K562 (cell line): ENCODE data around the gene SATB2. TPM values are rescaled to one million over a fixed set of nuclear protein-coding genes. Genes with fewer than 3 reads are reported as not detected.
A peak's percentile ranks its signal among the peaks of the same experiment; 100 is the strongest.

Experiments
- CHCHD3 ChIP-seq: fragments of 250-450 bp; sonication (Bioruptor Pico); IDR thresholded peaks from 2 replicates; pipeline ENCODE4 v2.1.2; 2022; ENCODE audit warnings: mild to moderate bottlenecking
- CREBBP ChIP-seq: IDR thresholded peaks from one replicate; pipeline ENCODE4 v1.6.1; 2012; ENCODE audit warnings: low read depth, mild to moderate bottlenecking, control low read depth, inconsistent platforms, low read length
- FIP1L1 ChIP-seq: fragments of 200-400 bp; formaldehyde crosslinking; IDR thresholded peaks from 2 replicates; pipeline ENCODE4 v1.6.1; 2018; ENCODE audit warnings: mild to moderate bottlenecking, low read depth, low read length; ENCODE audit not compliant: poor library complexity, severe bottlenecking
- HIVEP1 ChIP-seq: fragments of 250-450 bp; sonication (Bioruptor Pico); IDR thresholded peaks from 2 replicates; pipeline ENCODE4 v1.4.0; 2020; ENCODE audit warnings: mild to moderate bottlenecking
- KAT8 ChIP-seq: fragments of 450-650 bp; IDR thresholded peaks from 2 replicates; pipeline ENCODE4 v1.6.1; 2016; ENCODE audit warnings: low read depth, mild to moderate bottlenecking
- TCF7 ChIP-seq: sonication (generic); IDR thresholded peaks from 2 replicates; pipeline ENCODE4 v1.6.1; 2016; ENCODE audit warnings: antibody characterized with exemption, borderline replicate concordance
- ZNF239 ChIP-seq: fragments of 250-450 bp; sonication (Bioruptor Pico); IDR thresholded peaks from 2 replicates; pipeline ENCODE4 v1.4.0; 2020; ENCODE audit warnings: mild to moderate bottlenecking
- ZNF436 ChIP-seq: fragments of 250-450, 450-650 bp; sonication (Bioruptor Pico); formaldehyde crosslinking; IDR thresholded peaks from 2 replicates; pipeline ENCODE4 v1.7.0; 2020; ENCODE audit warnings: mild to moderate bottlenecking
- polyA plus RNA-seq, 8 experiments: library from polyadenylated mRNA; depleted of rRNA in 4 of 8; stranded (reverse) in 5 of 8; unstranded in 3 of 8; fragments of >200 nt; fragmentation: Nextera tagmentation in 2 of 8; fragmentation: Illumina TruSeq in 1 of 8; extraction: Ambion mirVana in 2 of 8; extraction: Trizol in 1 of 8; gene quantifications; 2 replicates each; pipeline versions ENCODE4 v1.2.1 to v1.2.3, GENCODE V29; 2011 to 2014; ENCODE audit warnings: inconsistent platforms in 1 of 8, missing spikeins in 1 of 8
- total RNA-seq, 7 experiments: library from RNA; depleted of rRNA in 6 of 7; stranded (reverse); fragments of >200 nt in 6 of 7; fragmentation: Illumina TruSeq in 2 of 7; extraction: Trizol in 2 of 7; gene quantifications; 2 replicates each; pipeline versions ENCODE4 v1.2.1 to v1.2.3, GENCODE V29; 2011 to 2021; ENCODE audit warnings: low replicate concordance in 1 of 7
- TF ChIP-seq, protein P1 (sequence below): fragments of 250-450 bp; sonication (Bioruptor Pico); IDR thresholded peaks from 2 replicates; pipeline ENCODE4 v1.8.0; 2021; ENCODE audit warnings: moderate library complexity, mild to moderate bottlenecking, inconsistent platforms
- TF ChIP-seq, protein P2 (sequence below): sonication (generic); formaldehyde crosslinking; IDR thresholded peaks from 2 replicates; pipeline ENCODE4 v1.8.1; 2022; ENCODE audit warnings: missing genetic modification reagents
- TF ChIP-seq, protein P3 (sequence below): conservative IDR thresholded peaks from 2 replicates; pipeline ENCODE4 v1.6.1; 2011; ENCODE audit warnings: low read depth, mild to moderate bottlenecking, low read length; ENCODE audit not compliant: control insufficient read depth
- TF ChIP-seq, protein P4 (sequence below), 2 experiments: fragments of 450-650 bp; formaldehyde crosslinking in 1 of 2; IDR thresholded peaks; 2 replicates each; pipeline versions ENCODE4 v1.4.0 to v1.6.1; 2014 to 2020; ENCODE audit warnings: mild to moderate bottlenecking in 2 of 2, borderline replicate concordance in 1 of 2, low read depth in 1 of 2

Gene SATB2
- total and polyA plus RNA-seq, 9 of the 15 experiments (the other 6 are each of a cell fraction or from before 2014, with no cell fraction given): 4.5 to 34.0 (median 15.1) TPM

DNA sequence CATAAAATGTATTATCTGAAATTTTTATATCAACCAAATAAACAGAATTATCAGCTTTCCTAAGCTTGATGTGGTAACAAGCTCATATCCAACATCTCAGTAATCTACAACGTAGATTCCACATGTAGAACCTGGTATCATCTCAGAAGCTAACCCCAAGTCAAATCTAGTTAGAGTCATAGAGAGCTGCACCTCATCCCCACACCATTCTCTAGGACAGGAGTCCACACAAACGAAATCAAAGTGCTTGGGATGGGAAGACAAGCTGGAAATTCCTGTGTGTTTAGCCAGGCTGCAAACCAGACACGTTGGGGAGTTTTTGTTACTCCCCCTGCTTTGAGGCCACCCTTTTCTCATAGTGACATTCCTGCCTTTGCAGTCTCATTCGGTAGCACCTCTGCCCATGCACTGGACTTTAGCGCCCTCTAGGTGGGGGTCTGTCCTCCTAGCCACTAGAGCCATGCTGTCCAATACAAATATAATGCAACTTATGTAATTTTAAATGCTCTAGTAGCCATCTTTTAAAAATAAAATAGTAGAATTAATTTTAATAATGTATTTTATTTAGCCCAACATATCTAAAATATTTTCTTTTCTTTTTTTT, 28.1 kb upstream of the SATB2 start (continued):
- TF ChIP-seq, protein P1, sequence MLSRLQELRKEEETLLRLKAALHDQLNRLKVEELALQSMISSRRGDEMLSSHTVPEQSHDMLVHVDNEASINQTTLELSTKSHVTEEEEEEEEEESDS: no peak
- TF ChIP-seq ZNF436 (CRISPR knock-in tag) (no peak), HIVEP1 (no peak), TCF7 (no peak), ZNF239 (CRISPR knock-in tag) (no peak), CREBBP (no peak), KAT8 (no peak), FIP1L1 (no peak), CHCHD3 (CRISPR knock-in tag) (no peak)
- TF ChIP-seq, protein P2, sequence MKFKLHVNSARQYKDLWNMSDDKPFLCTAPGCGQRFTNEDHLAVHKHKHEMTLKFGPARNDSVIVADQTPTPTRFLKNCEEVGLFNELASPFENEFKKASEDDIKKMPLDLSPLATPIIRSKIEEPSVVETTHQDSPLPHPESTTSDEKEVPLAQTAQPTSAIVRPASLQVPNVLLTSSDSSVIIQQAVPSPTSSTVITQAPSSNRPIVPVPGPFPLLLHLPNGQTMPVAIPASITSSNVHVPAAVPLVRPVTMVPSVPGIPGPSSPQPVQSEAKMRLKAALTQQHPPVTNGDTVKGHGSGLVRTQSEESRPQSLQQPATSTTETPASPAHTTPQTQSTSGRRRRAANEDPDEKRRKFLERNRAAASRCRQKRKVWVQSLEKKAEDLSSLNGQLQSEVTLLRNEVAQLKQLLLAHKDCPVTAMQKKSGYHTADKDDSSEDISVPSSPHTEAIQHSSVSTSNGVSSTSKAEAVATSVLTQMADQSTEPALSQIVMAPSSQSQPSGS (CRISPR knock-in tag): no peak
- TF ChIP-seq, protein P3, sequence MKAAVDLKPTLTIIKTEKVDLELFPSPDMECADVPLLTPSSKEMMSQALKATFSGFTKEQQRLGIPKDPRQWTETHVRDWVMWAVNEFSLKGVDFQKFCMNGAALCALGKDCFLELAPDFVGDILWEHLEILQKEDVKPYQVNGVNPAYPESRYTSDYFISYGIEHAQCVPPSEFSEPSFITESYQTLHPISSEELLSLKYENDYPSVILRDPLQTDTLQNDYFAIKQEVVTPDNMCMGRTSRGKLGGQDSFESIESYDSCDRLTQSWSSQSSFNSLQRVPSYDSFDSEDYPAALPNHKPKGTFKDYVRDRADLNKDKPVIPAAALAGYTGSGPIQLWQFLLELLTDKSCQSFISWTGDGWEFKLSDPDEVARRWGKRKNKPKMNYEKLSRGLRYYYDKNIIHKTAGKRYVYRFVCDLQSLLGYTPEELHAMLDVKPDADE: no peak
- TF ChIP-seq, protein P4, sequence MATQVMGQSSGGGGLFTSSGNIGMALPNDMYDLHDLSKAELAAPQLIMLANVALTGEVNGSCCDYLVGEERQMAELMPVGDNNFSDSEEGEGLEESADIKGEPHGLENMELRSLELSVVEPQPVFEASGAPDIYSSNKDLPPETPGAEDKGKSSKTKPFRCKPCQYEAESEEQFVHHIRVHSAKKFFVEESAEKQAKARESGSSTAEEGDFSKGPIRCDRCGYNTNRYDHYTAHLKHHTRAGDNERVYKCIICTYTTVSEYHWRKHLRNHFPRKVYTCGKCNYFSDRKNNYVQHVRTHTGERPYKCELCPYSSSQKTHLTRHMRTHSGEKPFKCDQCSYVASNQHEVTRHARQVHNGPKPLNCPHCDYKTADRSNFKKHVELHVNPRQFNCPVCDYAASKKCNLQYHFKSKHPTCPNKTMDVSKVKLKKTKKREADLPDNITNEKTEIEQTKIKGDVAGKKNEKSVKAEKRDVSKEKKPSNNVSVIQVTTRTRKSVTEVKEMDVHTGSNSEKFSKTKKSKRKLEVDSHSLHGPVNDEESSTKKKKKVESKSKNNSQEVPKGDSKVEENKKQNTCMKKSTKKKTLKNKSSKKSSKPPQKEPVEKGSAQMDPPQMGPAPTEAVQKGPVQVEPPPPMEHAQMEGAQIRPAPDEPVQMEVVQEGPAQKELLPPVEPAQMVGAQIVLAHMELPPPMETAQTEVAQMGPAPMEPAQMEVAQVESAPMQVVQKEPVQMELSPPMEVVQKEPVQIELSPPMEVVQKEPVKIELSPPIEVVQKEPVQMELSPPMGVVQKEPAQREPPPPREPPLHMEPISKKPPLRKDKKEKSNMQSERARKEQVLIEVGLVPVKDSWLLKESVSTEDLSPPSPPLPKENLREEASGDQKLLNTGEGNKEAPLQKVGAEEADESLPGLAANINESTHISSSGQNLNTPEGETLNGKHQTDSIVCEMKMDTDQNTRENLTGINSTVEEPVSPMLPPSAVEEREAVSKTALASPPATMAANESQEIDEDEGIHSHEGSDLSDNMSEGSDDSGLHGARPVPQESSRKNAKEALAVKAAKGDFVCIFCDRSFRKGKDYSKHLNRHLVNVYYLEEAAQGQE (IDR thresholded peaks at IDR 0.05; ENCODE audit: borderline replicate concordance): peak; percentile 43; the same call in 1 of the 2 replicates
- TF ChIP-seq, protein P4 (CRISPR knock-in tag; IDR thresholded peaks at IDR 0.05; ENCODE audit: low read depth): no peak
